Measurements from ENCODE around the gene AXIN1. TPM values are rescaled to one million over a fixed set of nuclear protein-coding genes. Genes with fewer than 3 reads are reported as not detected.
A peak's percentile ranks its signal among the peaks of the same experiment; 100 is the strongest.

AXIN1 gene
- total RNA-seq, 4 donors from 2014 or later: 34.3 to 38.4 (median 37.2) TPM

GRCh38 chr16:386641-387156 is 34.2 kb upstream of the AXIN1 start:
- TF ChIP-seq POLR2A (IDR thresholded peaks at IDR 0.05) (no peak), POLR2AphosphoS5 (IDR thresholded peaks at IDR 0.05) (no peak), EP300 (IDR thresholded peaks at IDR 0.05) (no peak), CTCF (IDR thresholded peaks at IDR 0.05) (no peak)
- peak overlapping the region; percentile 24 for H3K27ac ChIP-seq
- no peak for DNase-seq (ENCODE audit: low spot score in 2 of 2)

GRCh38 chr16:383326-384051 is 31.0 kb upstream of the AXIN1 start:
- Histone ChIP-seq H3K27me3 (no peaks in the 10 kb centered on the region), H3K27ac (peak overlapping the region; percentile 87), H3K9me3 (no peaks in the 10 kb centered on the region), H3K36me3 (no peaks in the 10 kb centered on the region), H3K4me1 (peaks cover 53% of the 10 kb centered on the region), H3K4me3 (peak overlapping the region; percentile 94)
- peak in 1 of 2 donors; percentile 68 for DNase-seq (ENCODE audit: low spot score in 2 of 2)
- WGBS: 35% methylated on average over 31 of the region's 33 CpGs
- TF ChIP-seq POLR2A (IDR thresholded peaks at IDR 0.05): no peak
- no peak for TF ChIP-seq CTCF (IDR thresholded peaks at IDR 0.05)
- no peak for TF ChIP-seq EP300 (IDR thresholded peaks at IDR 0.05)
- TF ChIP-seq POLR2AphosphoS5 (IDR thresholded peaks at IDR 0.05): no peak

More at GRCh38 chr16:386641-387156, 34.2 kb upstream of the AXIN1 start:
- peaks cover 27% of the 10 kb centered on the region for H3K4me1 ChIP-seq
- H3K9me3 ChIP-seq: no peaks in the 10 kb centered on the region
- WGBS: 69% methylated on average over 18 of the region's 19 CpGs
- no peaks in the 10 kb centered on the region for H3K27me3 ChIP-seq
- no peak overlapping the region for H3K4me3 ChIP-seq
- H3K36me3 ChIP-seq: no peaks in the 10 kb centered on the region

- no peaks in the 10 kb centered on the region for H3K27me3 ChIP-seq
- peaks cover 6% of the 10 kb centered on the region for H3K36me3 ChIP-seq
- WGBS: 2% methylated on average over 18 of the region's 123 CpGs
- peaks cover 48% of the 10 kb centered on the region for H3K4me1 ChIP-seq
- peak in 1 of 2 donors; percentile 74 for DNase-seq (ENCODE audit: low spot score in 2 of 2)
- no peak for TF ChIP-seq CTCF (IDR thresholded peaks at IDR 0.05)
- H3K27ac ChIP-seq: peak within 1 kb of the TSS; percentile 87
- H3K9me3 ChIP-seq: no peaks in the 10 kb centered on the region
- peak within 1 kb of the TSS; percentile 94 for H3K4me3 ChIP-seq
Measured at GRCh38 chr16:381789-382717, 29.5 kb upstream of the AXIN1 start, which contains the start of gene PGAP6. TSS of gene PGAP6 (minus strand) at chr16:381978. CDS start at chr16:381821, 157 bp downstream.

GRCh38 chr16:381012-381788 is 28.7 kb upstream of the AXIN1 start:
- H3K27me3 ChIP-seq: no peaks in the 10 kb centered on the region
- peak in 1 of 2 donors; percentile 71 for DNase-seq (ENCODE audit: low spot score in 2 of 2)
- H3K9me3 ChIP-seq: no peaks in the 10 kb centered on the region
- WGBS: 0% methylated on average over 4 of the region's 73 CpGs
- no peak for TF ChIP-seq EP300 (IDR thresholded peaks at IDR 0.05)
- TF ChIP-seq POLR2A (IDR thresholded peaks at IDR 0.05): no peak
- no peak for TF ChIP-seq CTCF (IDR thresholded peaks at IDR 0.05)
- no peak for TF ChIP-seq POLR2AphosphoS5 (IDR thresholded peaks at IDR 0.05)
- peaks cover 48% of the 10 kb centered on the region for H3K4me1 ChIP-seq
- peak overlapping the region; percentile 68 for H3K27ac ChIP-seq
- peak overlapping the region; percentile 94 for H3K4me3 ChIP-seq
- peaks cover 14% of the 10 kb centered on the region for H3K36me3 ChIP-seq
